Astrocyte of the cerebellum (primary cell): ENCODE measurements around the gene CHDH.

Experiments
- DNase-seq: peaks from one replicate; pipeline ENCODE4 v3.0.0-alpha.2; 2011; ENCODE audit warnings: low read depth
- H3K4me3 ChIP-seq: 2 replicates; pipeline ENCODE4 v1.5.1; 2011; ENCODE audit warnings: mild to moderate bottlenecking, low read depth, low read length, moderate library complexity
- CTCF ChIP-seq: IDR thresholded peaks from 2 replicates; pipeline ENCODE4 v1.5.1; 2012; ENCODE audit warnings: low read length, low read depth, moderate library complexity, mild to moderate bottlenecking; ENCODE audit errors: missing control alignments
- in situ Hi-C: cut with HindIII; loops from 2 replicates; pipeline ENCODE4 v1.10.0; 2017; ENCODE audit warnings: low sequenced_read_pairs

Gene CHDH

GRCh38 chr3:53820084-53820483 lies 26.1 kb downstream of the CHDH start:
- DNase-seq: no peak
- in situ Hi-C loops: no loop called here
- no peak overlapping the region for H3K4me3 ChIP-seq
- no peak for TF ChIP-seq CTCF

GRCh38 chr3:53819163-53819868 lies 26.9 kb downstream of the CHDH start:
- no peak for TF ChIP-seq CTCF
- in situ Hi-C loops: no loop called here
- no peak for DNase-seq
- H3K4me3 ChIP-seq: no peak overlapping the region

GRCh38 chr3:53818221-53819162 lies 27.7 kb downstream of the CHDH start:
- no peak overlapping the region for H3K4me3 ChIP-seq
- no peak for TF ChIP-seq CTCF
- in situ Hi-C loops: no loop called here
- no peak for DNase-seq

GRCh38 chr3:53817809-53818208 lies 28.4 kb downstream of the CHDH start:
- in situ Hi-C loops: no loop called here
- no peak for TF ChIP-seq CTCF
- no peak for DNase-seq
- no peak overlapping the region for H3K4me3 ChIP-seq

GRCh38 chr3:53817211-53817610 lies 29.0 kb downstream of the CHDH start:
- no peak for TF ChIP-seq CTCF
- no peak for DNase-seq
- in situ Hi-C loops: no loop called here
- H3K4me3 ChIP-seq: no peak overlapping the region

- no peak overlapping the region for H3K4me3 ChIP-seq
- TF ChIP-seq CTCF: no peak
- in situ Hi-C loops: no loop called here
These were observed 29.8 kb downstream of the CHDH start for GRCh38 chr3:53816425-53816824.

More at GRCh38 chr3:53816425-53816824, 29.8 kb downstream of the CHDH start:
- no peak for DNase-seq
